ENCODE measurements around the gene TNFRSF1B. TPM values are rescaled to one million over a fixed set of nuclear protein-coding genes. Genes with fewer than 3 reads are reported as not detected.
A peak's percentile ranks its signal among the peaks of the same experiment; 100 is the strongest.

The TNFRSF1B gene
- polyA plus RNA-seq, 1 donor (not counting 4 experiments of a cell fraction or from before 2014, with no cell fraction given), result 0.04 TPM

DNA sequence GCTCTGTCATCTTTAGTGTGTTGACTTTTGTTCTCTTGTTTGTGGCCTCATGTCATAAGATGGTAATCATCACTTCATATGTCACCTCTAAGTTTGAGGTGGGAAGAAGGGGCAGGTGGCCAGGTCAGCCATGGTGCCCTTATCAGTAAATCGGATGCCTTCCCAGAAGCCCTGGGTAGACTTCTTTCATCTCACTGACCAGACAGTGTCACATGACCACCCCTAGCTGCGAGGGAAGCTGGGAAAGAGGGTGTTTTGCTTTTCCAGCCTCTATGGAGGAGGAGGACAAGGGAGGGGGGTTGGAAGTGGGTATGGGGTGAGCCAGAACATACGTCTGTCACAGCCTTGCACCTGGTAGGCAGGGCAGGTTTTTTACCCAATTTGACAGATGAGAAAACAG lies 28.6 kb downstream of the TNFRSF1B start:
- no peaks in the 10 kb centered on the region for H4K20me1 ChIP-seq (ENCODE audit: control insufficient read depth, extremely low read depth, insufficient read depth, low read length)
- H3K27ac ChIP-seq (ENCODE audit: control insufficient read depth, insufficient read depth, low read length), result no peak overlapping the region
- no peak for DNase-seq (ENCODE audit: low read depth, low spot score)
- FAIRE-seq, result no peak
- no peaks in the 10 kb centered on the region for H3K9me3 ChIP-seq (ENCODE audit: control insufficient read depth, low read depth, low read length)
- H3K4me3 ChIP-seq (ENCODE audit: control insufficient read depth in 2 of 3, extremely low read depth in 1 of 3, insufficient read depth in 2 of 3, low read depth in 1 of 3, low read length in 3 of 3), result no peak overlapping the region
- H3K4me2 ChIP-seq (ENCODE audit: control insufficient read depth, extremely low read depth, insufficient read depth, low read depth, low read length), result no peak overlapping the region
- no peaks in the 10 kb centered on the region for H3K36me3 ChIP-seq (ENCODE audit: control insufficient read depth in 2 of 2, extremely low read depth in 1 of 2, insufficient read depth in 2 of 2, low read length in 2 of 2)
- TF ChIP-seq, protein P1, sequence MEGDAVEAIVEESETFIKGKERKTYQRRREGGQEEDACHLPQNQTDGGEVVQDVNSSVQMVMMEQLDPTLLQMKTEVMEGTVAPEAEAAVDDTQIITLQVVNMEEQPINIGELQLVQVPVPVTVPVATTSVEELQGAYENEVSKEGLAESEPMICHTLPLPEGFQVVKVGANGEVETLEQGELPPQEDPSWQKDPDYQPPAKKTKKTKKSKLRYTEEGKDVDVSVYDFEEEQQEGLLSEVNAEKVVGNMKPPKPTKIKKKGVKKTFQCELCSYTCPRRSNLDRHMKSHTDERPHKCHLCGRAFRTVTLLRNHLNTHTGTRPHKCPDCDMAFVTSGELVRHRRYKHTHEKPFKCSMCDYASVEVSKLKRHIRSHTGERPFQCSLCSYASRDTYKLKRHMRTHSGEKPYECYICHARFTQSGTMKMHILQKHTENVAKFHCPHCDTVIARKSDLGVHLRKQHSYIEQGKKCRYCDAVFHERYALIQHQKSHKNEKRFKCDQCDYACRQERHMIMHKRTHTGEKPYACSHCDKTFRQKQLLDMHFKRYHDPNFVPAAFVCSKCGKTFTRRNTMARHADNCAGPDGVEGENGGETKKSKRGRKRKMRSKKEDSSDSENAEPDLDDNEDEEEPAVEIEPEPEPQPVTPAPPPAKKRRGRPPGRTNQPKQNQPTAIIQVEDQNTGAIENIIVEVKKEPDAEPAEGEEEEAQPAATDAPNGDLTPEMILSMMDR (optimal IDR thresholded peaks at IDR 0.05 in 1 of 3, IDR thresholded peaks at IDR 0.05 in 1 of 3, conservative IDR thresholded peaks at IDR 0.05 in 1 of 3; ENCODE audit: extremely low read depth in 1 of 3, insufficient read depth in 2 of 3, low read length in 3 of 3), result no peak
- no peak for TF ChIP-seq EZH2 (IDR thresholded peaks at IDR 0.05; ENCODE audit: low read length)
- H3K79me2 ChIP-seq (ENCODE audit: control insufficient read depth, insufficient read depth, low read length), result no peaks in the 10 kb centered on the region
- H3K27me3 ChIP-seq (ENCODE audit: control insufficient read depth, extremely low read depth, insufficient read depth, low read length), result peaks cover 14% of the 10 kb centered on the region
- H3K9me1 ChIP-seq (ENCODE audit: control insufficient read depth, extremely low read depth, insufficient read depth, low read length), result no peaks in the 10 kb centered on the region
- H3K4me1 ChIP-seq (ENCODE audit: control insufficient read depth, extremely low read depth, insufficient read depth, low read length), result no peaks in the 10 kb centered on the region
- H2AFZ ChIP-seq (ENCODE audit: control insufficient read depth, low read length), result no peak overlapping the region
- no peak overlapping the region for H3K9ac ChIP-seq (ENCODE audit: control insufficient read depth, extremely low read depth, insufficient read depth, low read length)
- dilution Hi-C loops (cut with MboI; ENCODE audit: extremely low pct_ligation_motif_present, low sequenced_read_pairs), result no loop called here

DNA sequence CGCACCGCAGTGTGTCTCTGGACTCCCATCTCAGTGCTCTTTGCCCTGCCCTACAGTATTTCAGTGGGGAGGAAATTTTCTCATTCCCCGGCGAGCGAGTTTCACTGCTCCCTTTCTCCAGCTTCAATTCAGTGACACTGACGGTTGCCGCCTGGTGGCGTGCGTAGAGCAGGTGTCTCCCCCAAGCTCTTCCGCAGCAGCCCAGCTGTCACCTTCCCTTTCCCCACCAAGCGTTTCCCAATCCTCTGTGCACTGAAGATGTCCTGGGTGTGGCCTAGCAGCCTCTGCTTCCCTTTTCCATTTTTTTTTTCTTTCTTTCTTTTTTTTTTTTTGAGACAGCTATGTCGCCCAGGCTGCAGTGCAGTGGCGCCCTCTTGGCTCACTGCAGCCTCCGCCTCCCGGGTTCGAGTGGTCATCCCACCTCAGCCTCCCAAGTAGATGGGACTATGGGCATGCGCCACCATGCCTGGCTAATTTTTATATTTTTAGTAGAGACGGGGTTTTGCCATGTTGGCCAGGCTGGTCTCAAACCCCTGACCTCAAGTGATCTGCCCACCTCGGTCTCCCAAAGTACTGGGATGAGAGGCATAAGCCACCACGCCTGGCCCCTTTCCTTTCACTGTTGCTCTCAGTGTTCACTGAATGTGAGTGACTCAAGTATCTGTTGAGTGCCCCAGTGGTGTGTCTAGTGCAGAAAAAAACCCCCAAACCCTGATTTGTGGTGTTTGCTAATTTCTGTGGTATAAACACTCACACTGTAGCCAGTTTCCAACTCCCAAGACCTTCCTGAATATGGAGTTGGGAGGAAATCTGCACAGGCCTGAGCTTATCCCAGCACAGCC lies 30.1 kb downstream of the TNFRSF1B start:
- Histone ChIP-seq H3K9me1 (ENCODE audit: control insufficient read depth, extremely low read depth, insufficient read depth, low read length) (no peaks in the 10 kb centered on the region), H3K27me3 (ENCODE audit: control insufficient read depth, extremely low read depth, insufficient read depth, low read length) (peaks cover 5% of the 10 kb centered on the region), H2AFZ (ENCODE audit: control insufficient read depth, low read length) (no peak overlapping the region), H3K4me2 (ENCODE audit: control insufficient read depth, extremely low read depth, insufficient read depth, low read depth, low read length) (no peak overlapping the region), H4K20me1 (ENCODE audit: control insufficient read depth, extremely low read depth, insufficient read depth, low read length) (no peaks in the 10 kb centered on the region), H3K27ac (ENCODE audit: control insufficient read depth, insufficient read depth, low read length) (no peak overlapping the region), H3K79me2 (ENCODE audit: control insufficient read depth, insufficient read depth, low read length) (no peaks in the 10 kb centered on the region), H3K4me1 (ENCODE audit: control insufficient read depth, extremely low read depth, insufficient read depth, low read length) (no peaks in the 10 kb centered on the region), H3K9me3 (ENCODE audit: control insufficient read depth, low read depth, low read length) (no peaks in the 10 kb centered on the region), H3K36me3 (ENCODE audit: control insufficient read depth in 2 of 2, extremely low read depth in 1 of 2, insufficient read depth in 2 of 2, low read length in 2 of 2) (no peaks in the 10 kb centered on the region), H3K9ac (ENCODE audit: control insufficient read depth, extremely low read depth, insufficient read depth, low read length) (no peak overlapping the region), H3K4me3 (ENCODE audit: control insufficient read depth in 2 of 3, extremely low read depth in 1 of 3, insufficient read depth in 2 of 3, low read depth in 1 of 3, low read length in 3 of 3) (no peak overlapping the region)
- dilution Hi-C loops (cut with MboI; ENCODE audit: extremely low pct_ligation_motif_present, low sequenced_read_pairs), result no loop called here
- no peak for FAIRE-seq
- no peak for DNase-seq (ENCODE audit: low read depth, low spot score)
- TF ChIP-seq, protein P1 (optimal IDR thresholded peaks at IDR 0.05 in 1 of 3, IDR thresholded peaks at IDR 0.05 in 1 of 3, conservative IDR thresholded peaks at IDR 0.05 in 1 of 3; ENCODE audit: extremely low read depth in 1 of 3, insufficient read depth in 2 of 3, low read length in 3 of 3), result peak in 1 of 3 experiments; percentile 27
- no peak for TF ChIP-seq EZH2 (IDR thresholded peaks at IDR 0.05; ENCODE audit: low read length)

Measured in keratinocyte (primary cell).